NCI-H2081 (cell line): Measurements from ENCODE around the gene LY6G6D.
"Not testable (repeated sequence)": the region's sequence is repeated elsewhere in the genome, so short reads cannot be mapped to it uniquely, and the experiment has no call there.

Experiments used
- DNase-seq, 2 experiments: peaks; one replicate each; lab custom pipeline; 2025; lab: John Stamatoyannopoulos, UW

The LY6G6D gene

DNA sequence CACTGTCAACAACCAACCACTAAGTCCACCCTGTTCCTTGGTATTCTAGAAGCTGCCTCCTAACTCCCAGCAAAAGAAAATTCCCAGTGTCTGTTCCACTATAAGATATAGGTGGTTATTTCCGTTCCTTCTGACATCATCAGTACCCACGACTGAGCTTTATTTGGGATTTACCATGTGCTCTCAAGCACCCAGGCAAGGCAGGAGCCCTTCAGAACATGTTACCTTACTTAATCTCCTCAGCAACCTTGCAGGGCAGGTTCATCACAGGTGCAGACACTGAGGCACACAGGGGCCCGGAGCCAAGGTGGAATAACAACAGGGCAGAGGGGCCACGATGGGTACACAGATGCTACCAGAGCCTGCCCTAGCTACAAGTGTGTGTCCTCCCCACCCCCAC lies 22.8 kb upstream of the LY6G6D start:
- DNase-seq, result no peak

DNA sequence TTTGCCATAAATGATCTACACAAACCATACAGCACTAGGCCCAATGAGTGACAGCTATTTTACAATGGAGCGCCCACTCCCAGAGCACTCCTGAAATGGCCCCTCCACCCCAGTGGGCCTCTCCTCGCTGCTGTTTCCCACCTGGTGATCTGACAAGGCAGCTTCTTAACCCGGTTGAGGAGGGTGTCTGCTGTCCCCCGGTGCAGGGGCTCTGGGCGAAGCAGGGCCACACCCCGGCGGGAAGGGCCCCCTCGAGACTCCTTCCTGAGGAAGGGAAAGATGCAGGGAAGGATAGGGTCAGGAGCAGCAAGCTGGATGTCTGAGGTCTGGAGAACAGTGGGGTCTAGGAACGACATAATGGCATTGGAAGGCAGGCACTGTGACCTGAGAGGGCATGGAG lies 22.3 kb upstream of the LY6G6D start:
- no peak for DNase-seq

DNA sequence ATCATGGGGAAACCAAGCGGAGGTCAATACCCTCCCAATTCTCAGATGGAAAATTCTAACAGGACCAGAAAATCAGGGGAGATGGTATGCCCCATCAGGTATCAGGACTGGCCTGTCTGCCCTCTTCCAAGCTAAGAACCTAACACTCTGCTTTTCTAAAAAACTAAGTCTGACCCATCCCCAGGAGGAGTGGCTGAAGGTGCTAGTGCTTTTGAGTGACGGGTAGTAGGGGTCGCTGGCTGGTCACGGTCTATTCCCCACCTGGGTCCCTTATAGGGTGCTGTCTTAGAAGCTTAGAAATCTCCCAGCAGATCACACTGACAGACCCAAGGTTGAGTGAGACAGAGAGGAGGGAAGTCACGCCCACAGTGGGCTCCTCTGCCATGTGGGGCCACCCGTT lies 21.6 kb upstream of the LY6G6D start:
- DNase-seq, result no peak

DNA sequence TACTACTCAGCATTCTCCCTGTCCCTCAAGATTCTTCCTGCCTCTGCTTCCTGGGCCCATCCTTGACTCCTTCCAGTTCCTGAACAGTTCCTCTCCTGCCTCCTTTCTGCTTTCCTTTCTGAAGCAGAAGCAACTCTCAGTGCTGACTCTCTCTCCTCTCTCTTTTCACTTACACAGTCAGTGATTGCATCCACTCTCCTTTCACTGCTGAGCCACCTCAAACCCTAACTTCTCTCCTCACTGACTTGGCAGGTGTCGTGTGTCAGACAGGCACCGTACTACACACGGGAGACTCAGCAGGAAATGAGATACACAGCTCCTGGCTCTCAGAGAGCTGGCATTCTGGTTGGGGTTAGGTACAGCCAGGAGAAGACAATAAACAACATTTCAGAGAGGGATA lies 17.6 kb upstream of the LY6G6D start:
- no peak for DNase-seq

DNA sequence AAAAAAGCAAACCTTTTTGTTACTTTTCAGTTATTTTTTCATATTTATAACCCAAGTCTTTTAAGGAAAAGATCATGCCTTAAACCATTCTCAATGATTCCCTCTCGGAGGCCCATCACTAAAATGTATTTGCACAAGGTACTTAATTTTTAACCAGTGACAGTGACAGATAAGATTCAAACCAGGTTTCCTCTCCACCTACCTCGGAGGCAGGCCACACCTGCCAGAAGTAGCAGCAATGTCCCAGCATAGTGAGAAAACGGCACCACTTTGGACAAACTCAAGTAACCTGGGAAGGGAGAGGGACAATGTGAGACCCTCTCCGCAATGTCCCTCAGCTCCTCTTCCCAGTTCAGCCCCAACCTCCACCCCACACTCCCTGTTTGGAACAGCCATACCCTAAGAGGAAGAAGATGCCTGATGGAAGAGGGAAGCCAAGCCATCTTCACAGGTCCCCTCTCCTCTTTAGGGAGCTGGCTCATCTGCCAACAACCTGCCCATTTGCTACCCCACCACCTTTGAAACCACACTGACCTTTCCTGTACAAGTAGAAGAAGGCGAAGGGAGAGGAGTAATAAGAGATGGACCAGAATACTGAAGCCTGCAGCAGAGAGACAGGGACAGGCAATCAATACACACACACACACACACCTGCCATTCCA lies 14.3 kb upstream of the LY6G6D start:
- no peak for DNase-seq

DNA sequence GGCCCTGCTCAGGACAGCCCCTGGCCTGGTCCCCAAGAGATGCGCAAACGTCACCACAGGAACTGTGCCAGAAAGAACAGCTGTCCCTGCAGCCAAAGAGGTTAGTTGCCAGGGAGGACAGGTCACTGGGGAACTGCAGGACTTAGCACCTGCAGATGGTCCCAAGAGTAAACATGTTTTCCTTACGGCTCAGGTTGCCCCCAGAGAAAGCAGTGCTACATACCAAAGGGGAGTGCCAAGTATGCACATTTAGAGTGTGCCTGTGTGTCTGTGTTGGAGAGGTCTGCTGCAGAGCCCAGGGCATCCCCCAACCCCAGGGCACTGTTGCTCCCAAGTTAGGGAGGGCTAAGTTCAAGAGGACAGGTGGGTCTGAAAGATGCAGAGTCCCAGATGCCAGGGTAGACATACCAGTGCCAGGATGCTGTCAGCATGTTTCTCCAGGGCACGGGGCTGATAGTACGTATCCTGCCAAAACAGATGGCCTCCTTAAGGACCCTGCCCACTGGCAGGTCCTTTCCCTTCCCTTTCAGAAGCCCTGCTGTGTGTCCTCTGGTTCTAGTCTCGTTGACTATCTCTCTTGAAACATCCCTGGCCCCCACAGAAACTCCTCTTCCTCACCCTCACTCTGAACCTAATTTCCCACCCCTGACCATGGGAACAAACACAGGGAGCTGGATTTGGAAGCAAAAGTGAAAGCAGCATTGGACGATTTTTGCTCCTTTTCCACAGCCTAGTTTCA lies 13.3 kb upstream of the LY6G6D start:
- DNase-seq, result peak in 1 of 2 experiments; percentile 16

DNA sequence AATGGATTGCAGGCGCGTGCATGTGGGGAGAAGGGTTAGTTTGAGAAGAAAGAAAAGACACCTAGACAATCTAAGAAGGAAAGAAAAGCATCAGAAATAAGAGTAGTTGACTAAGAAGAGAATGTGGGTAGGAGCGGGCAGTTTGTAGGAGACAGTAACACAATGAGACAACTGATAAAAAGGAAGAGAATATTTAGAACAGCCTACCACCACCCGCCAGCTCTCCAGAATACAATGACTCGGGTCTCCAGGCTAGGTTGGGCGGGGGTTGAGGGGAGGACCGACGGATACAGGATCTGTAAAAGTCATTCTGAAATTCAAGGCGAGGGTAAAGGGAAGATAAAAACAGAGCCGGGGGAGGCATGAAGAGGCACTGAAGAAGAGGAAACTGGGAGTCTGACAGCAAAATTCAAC lies 12.7 kb upstream of the LY6G6D start:
- no peak for DNase-seq

DNA sequence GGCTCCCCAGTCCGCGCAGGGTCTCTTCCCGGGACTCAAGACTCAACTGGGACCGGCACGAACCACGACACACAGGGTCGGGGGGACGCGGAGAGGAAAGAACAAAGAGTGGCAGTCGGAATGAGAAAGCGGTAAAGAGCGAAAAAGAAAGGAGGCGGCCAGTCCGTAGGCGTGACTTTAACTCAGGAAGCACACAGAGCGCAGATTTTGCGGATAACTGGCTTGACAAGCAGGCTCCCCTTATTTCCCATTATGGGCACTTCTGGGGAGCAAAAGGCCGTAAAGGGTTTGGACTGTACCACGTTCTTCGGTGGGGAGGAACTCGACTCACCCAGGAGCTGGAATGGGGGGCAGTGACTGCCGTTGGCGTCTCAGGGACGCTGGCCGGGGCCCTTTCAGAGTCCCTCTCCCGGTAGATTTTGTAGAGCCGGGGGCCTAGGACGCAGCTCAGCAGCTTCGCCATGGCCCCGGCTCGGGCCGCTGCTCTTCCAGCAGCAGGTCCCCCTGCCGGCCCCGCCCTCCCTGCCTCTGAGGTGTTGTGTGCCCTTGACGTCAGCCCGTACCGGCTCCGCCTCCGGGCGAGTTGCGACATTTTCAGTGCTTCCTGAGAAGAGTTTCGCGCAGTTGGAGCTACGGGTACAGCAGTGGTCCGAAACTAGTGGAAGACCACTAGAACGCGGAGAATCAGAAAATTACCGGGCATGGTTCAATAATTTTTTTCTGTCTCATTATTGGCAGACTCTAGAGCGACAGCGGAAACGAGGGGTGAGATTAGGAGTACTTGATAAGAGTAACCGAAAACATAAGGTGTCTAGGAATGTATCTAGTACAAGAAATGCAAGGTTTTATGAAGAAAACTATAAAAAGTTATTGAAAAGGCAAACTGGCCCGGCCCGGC lies 12.1 kb upstream of the LY6G6D start, which contains the start of gene ABHD16A:
Gene ABHD16A (minus strand): TSS at position 506 of the 898 bp plus-strand sequence. CDS start 43 bp downstream, at position 463.
- peak; percentile 95 to 97 for DNase-seq

DNA sequence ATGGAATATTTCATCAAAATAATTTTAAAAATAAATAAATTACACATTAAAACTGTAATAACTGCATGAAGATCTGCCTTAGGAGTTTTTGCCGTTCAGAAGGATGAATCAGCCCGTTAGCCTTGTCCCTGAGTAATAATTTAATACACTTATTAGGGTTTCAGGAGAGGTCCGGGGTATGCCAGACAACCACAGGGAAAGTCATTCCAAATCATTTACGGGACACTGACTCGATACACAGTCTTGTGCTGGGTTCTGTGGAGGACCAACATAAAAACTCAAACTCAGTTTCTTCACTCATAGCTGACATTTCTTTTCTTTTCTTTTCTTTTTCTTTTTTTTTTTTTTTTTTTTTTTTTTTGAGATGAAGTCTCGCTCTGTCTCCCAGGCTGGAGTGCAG lies 9.2 kb upstream of the LY6G6D start:
- DNase-seq, result no peak

DNA sequence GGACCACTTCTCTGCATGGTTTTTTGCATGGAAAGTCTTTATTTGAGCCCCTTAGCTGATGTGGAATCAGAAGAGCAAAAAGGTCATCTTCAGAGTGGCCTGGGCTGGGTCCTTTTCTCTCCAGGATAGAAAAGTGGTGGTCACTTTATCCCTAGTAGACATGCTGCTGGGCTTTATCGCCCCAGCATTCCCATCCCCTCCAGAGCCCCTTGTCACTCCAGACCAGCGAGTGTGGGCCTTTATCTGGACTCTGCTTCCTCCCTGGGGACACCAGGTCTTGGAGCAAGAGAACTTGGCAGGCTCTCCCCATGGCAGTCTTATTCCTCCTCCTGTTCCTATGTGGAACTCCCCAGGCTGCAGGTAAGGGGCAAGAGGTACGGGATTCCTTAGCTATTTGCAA lies 8.5 kb upstream of the LY6G6D start, which contains the start of gene LY6G6F:
Gene LY6G6F (plus strand): TSS at position 268 of the 400 bp plus-strand sequence. CDS start 41 bp downstream, at position 309.
- no peak for DNase-seq

DNA sequence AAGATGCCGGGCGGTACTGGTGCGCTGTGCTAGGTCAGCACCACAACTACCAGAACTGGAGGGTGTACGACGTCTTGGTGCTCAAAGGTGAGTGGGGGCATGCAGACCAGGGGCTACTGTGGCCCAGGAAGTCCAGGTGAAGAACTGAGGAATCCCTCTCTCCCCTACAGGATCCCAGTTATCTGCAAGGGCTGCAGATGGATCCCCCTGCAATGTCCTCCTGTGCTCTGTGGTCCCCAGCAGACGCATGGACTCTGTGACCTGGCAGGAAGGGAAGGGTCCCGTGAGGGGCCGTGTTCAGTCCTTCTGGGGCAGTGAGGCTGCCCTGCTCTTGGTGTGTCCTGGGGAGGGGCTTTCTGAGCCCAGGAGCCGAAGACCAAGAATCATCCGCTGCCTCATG lies 7.4 kb upstream of the LY6G6D start:
- DNase-seq, result no peak

DNA sequence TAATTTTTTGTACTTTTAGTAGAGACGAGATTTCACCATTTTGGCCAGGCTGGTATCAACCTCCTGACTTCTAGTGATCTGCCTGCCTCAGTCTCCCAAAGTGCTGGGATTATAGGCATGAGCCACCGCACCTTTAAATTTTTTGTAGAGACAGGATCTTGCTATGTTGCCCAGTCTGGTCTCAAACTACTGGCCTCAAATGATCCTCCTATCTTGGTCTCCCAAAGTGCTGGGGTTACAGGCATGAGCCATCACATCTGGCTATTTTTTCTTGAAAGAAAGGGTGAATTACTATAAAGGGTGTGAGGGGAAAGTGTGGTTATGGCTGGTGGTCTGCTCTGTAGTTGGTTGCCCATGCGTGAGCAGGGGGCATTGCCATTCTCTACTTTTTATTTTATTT lies 6.9 kb upstream of the LY6G6D start:
- no peak for DNase-seq

DNA sequence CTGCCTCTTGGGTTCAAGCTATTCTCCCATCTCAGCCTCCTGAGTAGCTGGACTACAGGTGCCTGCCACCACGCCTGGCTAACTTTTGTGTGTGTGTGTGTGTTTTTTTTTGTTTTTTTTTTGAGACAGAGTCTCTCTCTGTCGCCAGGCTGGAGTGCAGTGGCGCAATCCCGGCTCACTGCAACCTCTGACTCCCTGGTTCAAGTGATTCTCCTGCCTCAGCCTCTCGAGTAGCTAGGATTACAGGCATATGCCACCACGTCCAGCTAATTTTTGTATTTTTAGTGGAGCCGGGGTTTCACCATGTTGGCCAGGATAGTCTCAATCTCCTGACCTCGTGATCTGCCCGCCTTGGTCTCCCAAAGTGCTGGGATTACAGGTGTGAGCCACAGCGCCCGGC lies 6.0 kb upstream of the LY6G6D start:
- DNase-seq, result not testable (repeated sequence)

DNA sequence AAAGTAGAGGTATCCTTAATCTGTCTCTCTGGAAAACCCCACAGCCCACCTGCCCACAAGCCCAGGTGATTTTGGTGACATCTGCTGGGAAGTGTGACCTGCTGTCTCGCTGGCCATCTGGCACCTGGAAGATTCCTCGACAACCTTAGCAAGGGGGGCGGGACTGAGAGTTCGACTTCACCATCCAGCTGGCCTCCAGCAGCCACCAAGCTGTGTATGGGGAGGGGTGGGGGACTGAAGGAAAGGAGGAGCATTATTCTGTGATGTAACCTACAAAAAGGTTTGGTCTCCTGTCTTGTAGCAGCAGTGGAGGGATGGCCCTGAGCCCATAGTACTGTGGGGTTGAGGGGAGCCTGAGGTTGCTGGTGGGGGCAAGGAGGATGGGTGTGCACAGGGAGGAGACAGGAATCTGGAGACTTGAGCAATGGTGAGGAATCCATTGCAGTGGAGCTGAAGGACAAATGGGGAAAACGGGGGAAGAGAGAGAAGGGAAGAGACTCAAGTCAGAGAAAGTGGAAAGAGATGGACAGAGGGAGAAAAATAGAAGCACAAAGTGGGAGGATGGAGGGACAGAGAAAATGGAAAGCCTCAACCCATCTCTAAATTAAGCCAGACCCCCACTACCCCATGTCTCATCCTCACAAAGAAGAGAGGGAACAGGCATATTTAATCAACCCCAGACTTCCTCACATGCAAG lies 4.5 kb upstream of the LY6G6D start:
- DNase-seq, result no peak

DNA sequence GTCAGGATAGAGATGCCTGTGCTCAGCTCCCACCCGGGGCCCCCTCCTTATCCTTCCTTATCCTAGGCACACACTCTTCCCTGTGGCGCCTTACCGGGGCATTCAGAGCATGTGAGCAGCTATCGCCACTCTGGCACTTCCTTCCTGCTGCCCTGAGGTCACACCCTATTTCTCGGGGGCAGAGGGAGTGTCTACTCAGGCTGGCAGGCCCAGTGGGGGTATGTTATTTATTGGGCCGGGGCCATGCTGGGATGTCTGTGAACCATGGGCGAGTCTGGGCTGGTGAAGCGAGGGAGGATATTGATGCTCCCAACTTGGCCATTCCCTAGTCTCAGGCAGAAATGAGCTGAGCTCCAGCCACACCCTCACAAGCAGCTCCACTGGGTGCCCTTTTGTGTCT lies 3.9 kb upstream of the LY6G6D start:
- DNase-seq, result no peak

DNA sequence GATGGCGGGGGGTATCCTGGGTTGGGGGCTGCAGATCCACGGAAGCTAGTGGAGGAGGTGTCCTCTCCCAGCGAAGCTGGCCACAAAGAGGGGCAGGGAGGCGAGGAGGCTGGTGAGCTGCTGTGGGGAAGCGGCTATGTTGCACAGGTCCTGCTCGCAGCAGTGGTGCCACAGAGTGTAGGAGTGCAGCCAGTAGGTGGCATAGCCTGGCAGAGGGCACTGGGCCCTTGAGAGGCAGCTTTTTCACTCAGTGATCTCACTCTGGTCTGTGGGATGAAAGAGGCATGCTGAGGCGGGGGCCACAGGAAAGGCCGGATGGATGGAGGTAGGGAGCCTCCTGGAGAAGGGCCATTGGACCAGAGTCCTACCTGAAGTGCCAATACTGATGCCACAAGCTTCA lies 2.9 kb upstream of the LY6G6D start:
- no peak for DNase-seq

DNA sequence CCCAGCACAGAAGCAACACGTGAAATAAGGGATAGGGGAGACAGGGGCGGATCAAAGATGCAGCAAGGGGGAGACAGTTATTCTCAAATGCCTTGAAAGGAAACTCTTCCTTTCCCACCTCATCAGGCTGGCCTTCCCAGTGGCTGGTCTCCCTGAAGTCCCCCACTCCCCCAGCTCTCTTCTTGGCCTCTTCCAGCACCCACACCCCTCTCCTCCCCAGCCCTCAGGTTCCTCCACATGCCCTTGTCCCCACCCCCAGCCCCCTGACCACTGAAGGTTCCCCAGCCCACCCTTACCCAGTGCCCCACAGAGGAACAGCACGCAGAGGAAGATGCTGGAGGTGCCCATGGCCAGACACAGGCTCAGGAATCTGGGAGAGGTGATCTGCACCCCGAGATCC lies 1.7 kb upstream of the LY6G6D start:
- no peak for DNase-seq

DNA sequence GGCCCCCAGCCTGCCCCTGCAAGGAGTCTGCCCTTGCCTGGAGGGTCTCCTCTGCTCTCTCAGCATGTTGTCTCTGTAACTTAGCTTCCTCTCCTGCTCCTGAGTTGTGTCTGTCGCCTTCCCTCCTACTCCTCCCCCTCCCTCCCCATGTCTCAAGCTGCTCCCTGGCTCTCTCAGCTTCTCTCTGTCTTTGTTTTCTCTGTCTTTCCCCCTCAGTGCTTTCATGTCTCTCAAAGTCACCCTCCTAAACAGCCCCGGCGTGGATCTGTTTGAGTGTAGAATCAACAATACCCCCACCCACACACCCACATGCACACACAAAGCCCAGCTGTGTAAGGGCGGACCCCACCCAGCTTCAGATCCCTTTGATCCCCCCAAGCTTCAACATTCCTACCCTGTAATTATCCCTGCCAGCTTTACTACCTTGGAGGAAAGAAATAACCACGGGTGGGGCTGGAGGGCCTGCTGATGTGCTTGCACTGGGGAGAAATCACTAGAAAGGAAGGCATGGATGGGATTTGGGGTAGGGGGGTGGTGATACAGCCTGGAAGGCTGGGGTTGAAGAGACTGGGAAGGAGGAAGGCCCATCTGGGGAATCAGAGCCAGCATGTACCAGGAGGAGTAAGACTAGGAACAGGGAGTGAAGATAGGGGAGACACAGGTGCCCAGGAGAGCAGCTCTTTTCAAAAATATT lies 1.0 kb upstream of the LY6G6D start:
- DNase-seq, result peak in 1 of 2 experiments; percentile 28

DNA sequence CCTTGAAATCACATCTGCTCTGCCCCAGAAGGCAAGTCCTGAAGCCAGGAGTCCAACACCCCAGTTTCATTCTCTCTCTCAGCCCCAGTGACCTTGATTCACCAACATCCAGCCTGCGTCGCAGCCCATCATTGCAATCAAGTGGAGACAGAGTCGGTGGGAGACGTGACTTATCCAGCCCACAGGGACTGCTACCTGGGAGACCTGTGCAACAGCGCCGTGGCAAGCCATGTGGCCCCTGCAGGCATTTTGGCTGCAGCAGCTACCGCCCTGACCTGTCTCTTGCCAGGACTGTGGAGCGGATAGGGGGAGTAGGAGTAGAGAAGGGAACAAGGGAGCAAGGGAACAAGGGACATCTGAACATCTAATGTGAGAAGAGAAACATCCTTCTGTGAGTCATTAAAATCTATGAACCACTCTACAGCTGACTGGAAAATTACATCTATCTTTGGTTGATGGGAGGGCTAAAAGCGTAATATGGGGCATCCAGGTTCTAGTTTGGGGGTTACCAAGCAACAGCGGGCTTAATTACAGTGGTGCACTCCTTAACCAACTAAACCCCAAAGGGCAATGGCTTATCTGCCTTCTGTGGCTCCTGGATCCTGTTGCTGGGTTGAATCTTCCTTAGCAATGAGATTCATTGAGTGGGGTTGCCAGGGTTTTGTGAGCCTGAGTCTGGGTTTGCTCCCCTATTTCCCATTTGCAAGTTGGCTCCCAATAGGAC lies 2.5 kb downstream of the LY6G6D start:
- no peak for DNase-seq

DNA sequence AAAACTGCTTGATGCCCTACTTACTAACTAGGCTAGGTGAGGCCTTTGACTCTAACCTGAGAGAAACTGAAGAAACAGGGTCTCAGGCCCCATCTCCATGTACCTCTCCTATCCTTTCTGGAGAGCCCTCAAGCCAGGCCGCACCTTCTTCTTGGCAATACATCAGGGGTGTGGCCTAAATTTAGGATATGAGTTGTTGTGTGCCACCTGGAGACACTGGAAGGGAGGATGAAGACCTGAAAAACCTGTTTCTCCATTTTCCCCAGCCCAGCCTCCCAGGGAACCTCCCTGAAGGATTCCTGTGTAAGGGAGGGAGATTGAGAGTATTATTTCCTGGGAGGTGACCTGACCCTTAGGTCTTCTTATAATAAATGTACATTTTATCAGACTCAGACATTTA lies 3.1 kb downstream of the LY6G6D start:
- DNase-seq, result no peak

DNA sequence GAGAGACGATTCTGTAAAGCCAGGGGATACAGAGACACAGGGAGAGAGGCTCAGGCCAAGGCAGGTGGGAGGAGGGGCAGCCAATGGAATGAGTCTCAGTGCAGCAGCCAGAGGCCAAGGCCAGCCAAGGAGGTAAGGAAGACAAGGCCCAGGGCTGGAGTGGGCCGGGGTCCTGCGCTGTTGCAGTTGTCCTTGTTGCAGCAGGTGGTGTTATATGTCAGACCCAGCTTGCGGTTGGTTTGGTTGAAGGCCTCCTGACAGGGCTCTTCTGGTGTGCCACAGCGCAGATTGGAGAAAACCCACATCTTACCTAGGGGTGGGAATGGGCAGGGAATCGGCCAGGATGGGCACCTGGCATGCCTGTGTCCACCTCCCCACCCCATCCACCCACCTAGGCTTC lies 3.9 kb downstream of the LY6G6D start:
- no peak for DNase-seq
